ENCODE data around the gene ASB8.

Gene ASB8

GRCh38 chr12:48109424-48109823 lies 47.9 kb downstream of the ASB8 start:
- peaks cover 26% of the 10 kb centered on the region for H3K4me1 Mint-ChIP-seq
- no peak overlapping the region for H3K27ac Mint-ChIP-seq
- no peaks in the 10 kb centered on the region for H3K9me3 Mint-ChIP-seq
- DNase-seq (ENCODE audit: low spot score in 2 of 2) (no peak), ATAC-seq (no peak)
- H3K36me3 Mint-ChIP-seq, result peaks cover 18% of the 10 kb centered on the region
- H3K4me3 Mint-ChIP-seq, result no peak overlapping the region

GRCh38 chr12:48106681-48107613 lies 50.4 kb downstream of the ASB8 start:
- no peak for ATAC-seq
- H3K4me1 Mint-ChIP-seq, result peaks cover 41% of the 10 kb centered on the region
- no peaks in the 10 kb centered on the region for H3K9me3 Mint-ChIP-seq

GRCh38 chr12:48105867-48106680 lies 51.2 kb downstream of the ASB8 start, which contains the start of gene SENP1:
TSS of gene SENP1 (minus strand) at chr12:48106079. CDS start at chr12:48101472, 4,607 bp downstream.
- Mint-ChIP-seq H3K27ac (peak within 1 kb of the TSS; percentile 97), H3K4me1 (peaks cover 41% of the 10 kb centered on the region), H3K9me3 (no peaks in the 10 kb centered on the region), H3K4me3 (peak within 1 kb of the TSS; percentile 84), H3K36me3 (peaks cover 18% of the 10 kb centered on the region)
- DNase-seq (ENCODE audit: low spot score in 2 of 2), result peak; percentile 79 to 97
- ATAC-seq, result peak; percentile 90

More at GRCh38 chr12:48106681-48107613, 50.4 kb downstream of the ASB8 start:
- H3K36me3 Mint-ChIP-seq, result peaks cover 18% of the 10 kb centered on the region
- H3K27ac Mint-ChIP-seq, result peak overlapping the region; percentile 97
- DNase-seq (ENCODE audit: low spot score in 2 of 2), result no peak
- H3K4me3 Mint-ChIP-seq, result peak overlapping the region; percentile 84

GRCh38 chr12:48105321-48105866 lies 51.9 kb downstream of the ASB8 start:
- Mint-ChIP-seq H3K36me3 (peaks cover 18% of the 10 kb centered on the region), H3K4me3 (peak overlapping the region; percentile 84), H3K4me1 (peaks cover 41% of the 10 kb centered on the region), H3K27ac (peak overlapping the region; percentile 97), H3K9me3 (no peaks in the 10 kb centered on the region)
- ATAC-seq (peak; percentile 62), DNase-seq (ENCODE audit: low spot score in 2 of 2) (peak in 1 of 2 donors; percentile 39)

- H3K36me3 Mint-ChIP-seq, result peaks cover 18% of the 10 kb centered on the region
These were observed 52.8 kb downstream of the ASB8 start for GRCh38 chr12:48104531-48104930.

More at GRCh38 chr12:48104531-48104930, 52.8 kb downstream of the ASB8 start:
- DNase-seq (ENCODE audit: low spot score in 2 of 2), result no peak
- no peaks in the 10 kb centered on the region for H3K9me3 Mint-ChIP-seq
- peak overlapping the region; percentile 97 for H3K27ac Mint-ChIP-seq
- peaks cover 36% of the 10 kb centered on the region for H3K4me1 Mint-ChIP-seq
- peak overlapping the region; percentile 84 for H3K4me3 Mint-ChIP-seq
- no peak for ATAC-seq

All from stimulated activated effector memory CD8-positive, alpha-beta T cell treated with anti-CD3 and anti-CD28 coated beads, Interleukin-12 subunit alpha, Interleukin-12 subunit beta, amount 100 ng/mL, for 72 hours (primary cell).